Panc1 (cell line): ENCODE data around the gene PKD2. TPM values are rescaled to one million over a fixed set of nuclear protein-coding genes. Genes with fewer than 3 reads are reported as not detected.

Experiments
- ATAC-seq: fragments of 200-7000 bp; cut with Tn5 transposase; 2 replicates; pipeline ENCODE4 v1.9.1; 2020; ENCODE audit warnings: mild to moderate bottlenecking, moderate library complexity
- BruUV-seq: library from RNA; stranded (reverse); fragments of 400-500 nt; replicated peaks from 2 replicates; lab custom pipeline; 2021; lab: Mats Ljungman, UMichigan
- CTCF ChIA-PET: fragments of 300-600 bp; sonication (Branson Sonifier 250); formaldehyde crosslinking; loops from one replicate; lab custom pipeline; 2022; ENCODE audit warnings: antibody characterized with exemption; lab: Charles Lee
- POLR2A ChIA-PET: fragments of 300-600 bp; sonication (Branson Sonifier 250); formaldehyde crosslinking; loops from one replicate; lab custom pipeline; 2022; ENCODE audit warnings: antibody characterized with exemption; lab: Charles Lee
- DNase-seq: peaks from one replicate; pipeline ENCODE4 v3.0.0-alpha.2; 2010; ENCODE audit warnings: low read depth, low spot score
- H3K27ac ChIP-seq: 2 replicates; pipeline ENCODE4 v1.5.1; 2011; ENCODE audit warnings: mild to moderate bottlenecking, low read length, inconsistent platforms
- H3K27me3 ChIP-seq: fragments of 200-500 bp; sonication (Bioruptor generic); 2 replicates; pipeline ENCODE4 v1.6.0; 2014; ENCODE audit warnings: low read length, inconsistent platforms; ENCODE audit not compliant: control insufficient read depth, insufficient read depth
- H3K36me3 ChIP-seq: fragments of 200-500 bp; sonication (Bioruptor generic); 2 replicates; pipeline ENCODE4 v1.5.1; 2014; ENCODE audit warnings: inconsistent platforms, mild to moderate bottlenecking, low read length, moderate library complexity; ENCODE audit not compliant: control insufficient read depth, insufficient read depth
- H3K4me1 ChIP-seq: 2 replicates; pipeline ENCODE4 v1.5.1; 2011; ENCODE audit warnings: inconsistent platforms, mild to moderate bottlenecking, low read length, moderate library complexity; ENCODE audit not compliant: control insufficient read depth, insufficient read depth
- H3K4me3 ChIP-seq, 2 experiments: 2 replicates each; pipeline ENCODE4 v1.5.1; 2011 to 2012; ENCODE audit warnings: low read depth in 2 of 2, low read length in 2 of 2, mild to moderate bottlenecking in 2 of 2, inconsistent platforms in 1 of 2, moderate library complexity in 1 of 2
- H3K9me3 ChIP-seq: fragments of 200-500 bp; sonication (Bioruptor generic); 2 replicates; pipeline ENCODE4 v1.5.1; 2014; ENCODE audit warnings: low read depth, mild to moderate bottlenecking, inconsistent platforms, low read length, moderate library complexity; ENCODE audit not compliant: control insufficient read depth, insufficient read depth
- POLR2AphosphoS5 ChIP-seq: IDR thresholded peaks from 2 replicates; pipeline ENCODE4 v1.6.1; 2012; ENCODE audit warnings: mild to moderate bottlenecking, low read depth, low read length, moderate library complexity
- SIN3A ChIP-seq: IDR thresholded peaks from 2 replicates; pipeline ENCODE4 v1.6.1; 2012; ENCODE audit warnings: low read depth, mild to moderate bottlenecking, low read length, moderate library complexity, borderline replicate concordance; ENCODE audit not compliant: insufficient read depth
- TCF7L2 ChIP-seq: IDR thresholded peaks from 2 replicates; pipeline ENCODE4 v1.6.1; 2011; ENCODE audit warnings: mild to moderate bottlenecking, low read depth, low read length, inconsistent platforms
- in situ Hi-C: cut with HindIII; loops from 2 replicates; pipeline ENCODE4 v1.10.0; 2016; ENCODE audit warnings: low sequenced_read_pairs, low pct_unique_long_range_greater_than_20kb
- intact Hi-C: fragments of 100-400 bp; cut with micrococcal nuclease; formaldehyde crosslinking; loops from one replicate; pipeline ENCODE4 v1.10.0; 2022; ENCODE audit not compliant: unreplicated experiment
- total RNA-seq: library from RNA; stranded (reverse); gene quantifications from one replicate; pipeline ENCODE4 v1.2.1, GENCODE V29; 2021; ENCODE audit not compliant: unreplicated experiment
- TF ChIP-seq, protein P1 (sequence below), 2 experiments: IDR thresholded peaks; 2 replicates each; pipeline ENCODE4 v1.6.1; 2011 to 2012; ENCODE audit warnings: low read depth in 2 of 2, control low read depth in 1 of 2, low read length in 1 of 2, mild to moderate bottlenecking in 1 of 2, moderate library complexity in 1 of 2; ENCODE audit not compliant: insufficient read depth in 1 of 2
- TF ChIP-seq, protein P2 (sequence below): fragments of 450-650 bp; IDR thresholded peaks from 2 replicates; pipeline ENCODE4 v1.5.1; 2017; ENCODE audit warnings: mild to moderate bottlenecking

Gene PKD2
- total RNA-seq, 1 experiment from 2014 or later, result 21.7 TPM

DNA sequence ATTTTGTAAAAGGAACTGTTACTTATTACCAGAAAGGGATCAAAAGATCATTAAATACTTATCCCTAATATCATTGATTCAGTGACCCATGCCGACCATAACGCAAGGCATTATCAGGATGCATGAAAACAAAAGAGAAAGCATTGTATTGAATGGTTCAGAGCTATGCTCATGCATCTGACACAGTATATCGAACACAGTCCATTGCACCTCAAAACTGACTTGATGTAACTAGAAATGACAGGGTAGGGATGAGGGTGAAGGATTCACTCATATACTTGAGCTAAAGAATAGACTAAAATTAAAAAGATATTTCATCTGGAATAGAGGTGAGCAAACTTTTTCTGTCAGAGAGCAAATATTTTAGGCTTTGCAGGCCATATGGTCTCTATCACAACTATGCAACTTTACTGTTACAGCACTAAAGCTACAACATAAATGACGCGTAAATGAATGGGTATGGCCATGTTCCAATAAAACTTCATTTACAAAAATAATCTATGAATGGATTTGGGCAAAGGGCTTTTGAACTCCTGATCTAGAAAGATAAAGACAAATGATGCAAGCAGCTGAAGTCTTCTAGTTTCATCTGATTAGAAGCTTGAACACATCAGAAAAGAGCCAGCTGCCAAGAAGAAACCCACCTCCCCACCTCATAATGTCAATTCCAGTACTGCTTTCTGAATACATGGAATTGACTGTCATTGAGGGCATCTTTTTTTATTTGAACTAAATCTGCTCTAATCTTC is 44.9 kb upstream of the PKD2 start:
- no peaks in the 10 kb centered on the region for H3K4me1 ChIP-seq
- no peaks in the 10 kb centered on the region for H3K36me3 ChIP-seq
- H3K9me3 ChIP-seq, result no peaks in the 10 kb centered on the region
- in situ Hi-C loops, result no loop called here
- H3K27ac ChIP-seq, result no peak overlapping the region
- intact Hi-C loops, result no loop called here
- TF ChIP-seq, protein P1, sequence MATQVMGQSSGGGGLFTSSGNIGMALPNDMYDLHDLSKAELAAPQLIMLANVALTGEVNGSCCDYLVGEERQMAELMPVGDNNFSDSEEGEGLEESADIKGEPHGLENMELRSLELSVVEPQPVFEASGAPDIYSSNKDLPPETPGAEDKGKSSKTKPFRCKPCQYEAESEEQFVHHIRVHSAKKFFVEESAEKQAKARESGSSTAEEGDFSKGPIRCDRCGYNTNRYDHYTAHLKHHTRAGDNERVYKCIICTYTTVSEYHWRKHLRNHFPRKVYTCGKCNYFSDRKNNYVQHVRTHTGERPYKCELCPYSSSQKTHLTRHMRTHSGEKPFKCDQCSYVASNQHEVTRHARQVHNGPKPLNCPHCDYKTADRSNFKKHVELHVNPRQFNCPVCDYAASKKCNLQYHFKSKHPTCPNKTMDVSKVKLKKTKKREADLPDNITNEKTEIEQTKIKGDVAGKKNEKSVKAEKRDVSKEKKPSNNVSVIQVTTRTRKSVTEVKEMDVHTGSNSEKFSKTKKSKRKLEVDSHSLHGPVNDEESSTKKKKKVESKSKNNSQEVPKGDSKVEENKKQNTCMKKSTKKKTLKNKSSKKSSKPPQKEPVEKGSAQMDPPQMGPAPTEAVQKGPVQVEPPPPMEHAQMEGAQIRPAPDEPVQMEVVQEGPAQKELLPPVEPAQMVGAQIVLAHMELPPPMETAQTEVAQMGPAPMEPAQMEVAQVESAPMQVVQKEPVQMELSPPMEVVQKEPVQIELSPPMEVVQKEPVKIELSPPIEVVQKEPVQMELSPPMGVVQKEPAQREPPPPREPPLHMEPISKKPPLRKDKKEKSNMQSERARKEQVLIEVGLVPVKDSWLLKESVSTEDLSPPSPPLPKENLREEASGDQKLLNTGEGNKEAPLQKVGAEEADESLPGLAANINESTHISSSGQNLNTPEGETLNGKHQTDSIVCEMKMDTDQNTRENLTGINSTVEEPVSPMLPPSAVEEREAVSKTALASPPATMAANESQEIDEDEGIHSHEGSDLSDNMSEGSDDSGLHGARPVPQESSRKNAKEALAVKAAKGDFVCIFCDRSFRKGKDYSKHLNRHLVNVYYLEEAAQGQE (IDR thresholded peaks at IDR 0.05; ENCODE audit: insufficient read depth in 1 of 2, low read depth in 2 of 2, low read length in 1 of 2), result no peak
- no peak for TF ChIP-seq SIN3A
- TF ChIP-seq, protein P2, sequence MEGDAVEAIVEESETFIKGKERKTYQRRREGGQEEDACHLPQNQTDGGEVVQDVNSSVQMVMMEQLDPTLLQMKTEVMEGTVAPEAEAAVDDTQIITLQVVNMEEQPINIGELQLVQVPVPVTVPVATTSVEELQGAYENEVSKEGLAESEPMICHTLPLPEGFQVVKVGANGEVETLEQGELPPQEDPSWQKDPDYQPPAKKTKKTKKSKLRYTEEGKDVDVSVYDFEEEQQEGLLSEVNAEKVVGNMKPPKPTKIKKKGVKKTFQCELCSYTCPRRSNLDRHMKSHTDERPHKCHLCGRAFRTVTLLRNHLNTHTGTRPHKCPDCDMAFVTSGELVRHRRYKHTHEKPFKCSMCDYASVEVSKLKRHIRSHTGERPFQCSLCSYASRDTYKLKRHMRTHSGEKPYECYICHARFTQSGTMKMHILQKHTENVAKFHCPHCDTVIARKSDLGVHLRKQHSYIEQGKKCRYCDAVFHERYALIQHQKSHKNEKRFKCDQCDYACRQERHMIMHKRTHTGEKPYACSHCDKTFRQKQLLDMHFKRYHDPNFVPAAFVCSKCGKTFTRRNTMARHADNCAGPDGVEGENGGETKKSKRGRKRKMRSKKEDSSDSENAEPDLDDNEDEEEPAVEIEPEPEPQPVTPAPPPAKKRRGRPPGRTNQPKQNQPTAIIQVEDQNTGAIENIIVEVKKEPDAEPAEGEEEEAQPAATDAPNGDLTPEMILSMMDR, result no peak
- TF ChIP-seq TCF7L2, result no peak
- TF ChIP-seq POLR2AphosphoS5, result no peak
- ChIA-PET POLR2A (no interaction called here), CTCF (interaction anchor here (0.6 kb wide), 1 partner anchor 418 kb away, joined by 3 read pairs; no protein-coding TSS in a partner anchor)
- no peak for DNase-seq
- ATAC-seq, result no peak
- H3K4me3 ChIP-seq, result no peak overlapping the region
- no TSS peak for BruUV-seq
- H3K27me3 ChIP-seq, result no peaks in the 10 kb centered on the region

DNA sequence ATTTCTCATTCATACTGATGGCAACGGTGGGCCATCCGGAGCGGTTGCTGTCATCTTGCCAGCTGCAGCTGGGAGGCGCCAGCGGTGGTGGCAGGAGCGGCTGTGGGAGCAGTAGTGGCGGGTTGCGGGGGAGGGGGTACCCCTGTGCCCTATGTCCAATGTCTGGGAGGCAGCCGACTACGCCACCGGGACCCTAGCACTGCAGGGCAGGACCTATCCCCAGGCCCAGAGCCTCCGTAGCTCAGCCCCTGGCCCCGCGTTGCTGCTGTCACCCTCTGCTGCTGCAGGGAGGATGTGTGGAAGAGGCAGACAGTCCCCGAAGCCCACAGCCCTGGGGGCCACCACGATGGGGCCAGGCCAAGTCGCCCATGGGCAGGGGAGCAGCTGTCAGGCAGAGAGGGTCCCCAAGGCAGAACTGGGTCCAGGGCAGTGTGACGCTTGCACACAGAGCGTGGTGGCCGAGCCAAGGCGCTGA is 41.9 kb upstream of the PKD2 start:
- no peak for TF ChIP-seq SIN3A
- TF ChIP-seq, protein P1 (IDR thresholded peaks at IDR 0.05; ENCODE audit: insufficient read depth in 1 of 2, low read depth in 2 of 2, low read length in 1 of 2), result no peak
- TF ChIP-seq, protein P2, result no peak
- TF ChIP-seq TCF7L2, result no peak
- no peak for TF ChIP-seq POLR2AphosphoS5
- Histone ChIP-seq H3K9me3 (no peaks in the 10 kb centered on the region), H3K27ac (no peak overlapping the region), H3K4me1 (no peaks in the 10 kb centered on the region), H3K27me3 (no peaks in the 10 kb centered on the region), H3K36me3 (no peaks in the 10 kb centered on the region), H3K4me3 (no peak overlapping the region)
- POLR2A ChIA-PET, result no interaction called here
- no peak for ATAC-seq
- DNase-seq, result no peak
- intact Hi-C loops (no loop called here), in situ Hi-C loops (no loop called here)
- CTCF ChIA-PET, result no interaction called here
- no TSS peak for BruUV-seq
